ENCODE measurements around the gene SCAPER.

SCAPER gene

GRCh38 chr15:76339305-76340197, 565.6 kb downstream of the SCAPER start:
- DNase-seq (ENCODE audit: low read depth) = peak; percentile 29

- DNase-seq (ENCODE audit: low read depth) = no peak
Measured at GRCh38 chr15:76338486-76339304, 566.4 kb downstream of the SCAPER start.

GRCh38 chr15:76337696-76338485, 567.2 kb downstream of the SCAPER start:
- no peak for DNase-seq (ENCODE audit: low read depth)

GRCh38 chr15:76337059-76337695, 568.0 kb downstream of the SCAPER start:
- no peak for DNase-seq (ENCODE audit: low read depth)

- DNase-seq (ENCODE audit: low read depth) = peak; percentile 65
Measured at GRCh38 chr15:76336254-76337058, 568.7 kb downstream of the SCAPER start, which contains the start of gene ISL2. Gene ISL2, plus strand, starts transcription at chr15:76336773. Its CDS starts 111 bp downstream, at chr15:76336884.

GRCh38 chr15:76335307-76336253, 569.6 kb downstream of the SCAPER start:
- DNase-seq (ENCODE audit: low read depth) = no peak

GRCh38 chr15:76334438-76335306, 570.5 kb downstream of the SCAPER start:
- no peak for DNase-seq (ENCODE audit: low read depth)

- DNase-seq (ENCODE audit: low read depth) = no peak
Measured at GRCh38 chr15:76333720-76334437, 571.3 kb downstream of the SCAPER start.

GRCh38 chr15:76333309-76333708, 571.8 kb downstream of the SCAPER start:
- DNase-seq (ENCODE audit: low read depth) = no peak

GRCh38 chr15:76332796-76333195, 572.3 kb downstream of the SCAPER start:
- no peak for DNase-seq (ENCODE audit: low read depth)

GRCh38 chr15:76330080-76330680, 575.0 kb downstream of the SCAPER start:
- DNase-seq (ENCODE audit: low read depth) = peak; percentile 60

GRCh38 chr15:76328958-76329357, 576.2 kb downstream of the SCAPER start:
- DNase-seq (ENCODE audit: low read depth) = no peak

- no peak for DNase-seq (ENCODE audit: low read depth)
Measured at GRCh38 chr15:76328106-76328696, 576.9 kb downstream of the SCAPER start.

GRCh38 chr15:76327191-76328105, 577.7 kb downstream of the SCAPER start:
- DNase-seq (ENCODE audit: low read depth) = no peak

- DNase-seq (ENCODE audit: low read depth) = no peak
Measured at GRCh38 chr15:76325704-76326103, 579.4 kb downstream of the SCAPER start.

- no peak for DNase-seq (ENCODE audit: low read depth)
Measured at GRCh38 chr15:76324066-76324465, 581.1 kb downstream of the SCAPER start.
